Neuron (in vitro differentiated cells): Measurements from ENCODE around the gene SGCD.

ENCODE experiments used
- H2AFZ ChIP-seq: one replicate; pipeline ENCODE4 v1.6.1; 2013; ENCODE audit warnings: low read depth, mild to moderate bottlenecking, inconsistent platforms, low read length, moderate library complexity
- H3K27me3 ChIP-seq: one replicate; pipeline ENCODE4 v1.6.1; 2013; ENCODE audit warnings: low read length; ENCODE audit not compliant: insufficient read depth
- H3K36me3 ChIP-seq: one replicate; pipeline ENCODE4 v1.6.1; 2013; ENCODE audit warnings: low read length; ENCODE audit not compliant: insufficient read depth
- H3K4me1 ChIP-seq: one replicate; pipeline ENCODE4 v1.6.1; 2013; ENCODE audit warnings: low read length; ENCODE audit not compliant: insufficient read depth
- H3K4me3 ChIP-seq: 2 replicates; pipeline ENCODE4 v1.5.1; 2013; ENCODE audit warnings: mild to moderate bottlenecking, low read length, moderate library complexity
- H3K9me3 ChIP-seq: one replicate; pipeline ENCODE4 v1.6.1; 2013; ENCODE audit warnings: low read length

The SGCD gene

DNA sequence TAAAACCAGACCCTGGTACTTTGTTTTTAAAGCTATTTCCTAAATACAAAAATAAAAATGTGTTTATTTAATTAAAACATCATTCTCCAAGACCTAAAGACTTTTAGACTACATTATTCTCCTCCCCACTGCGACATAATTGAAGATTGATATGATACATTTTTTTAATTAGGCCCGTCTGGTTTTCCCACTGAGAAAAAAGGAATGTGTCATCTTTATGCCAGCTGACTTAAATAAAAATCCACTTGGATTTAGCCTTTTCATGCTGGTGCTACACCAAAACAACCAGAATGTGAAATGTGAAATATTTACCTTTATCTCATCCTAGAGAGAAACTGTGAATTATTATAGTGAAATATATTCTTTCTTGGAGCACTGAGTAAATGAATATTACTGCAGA is 367.6 kb downstream of the SGCD start:
- no peak overlapping the region for H3K4me3 ChIP-seq
- H3K27me3 ChIP-seq: no peaks in the 10 kb centered on the region
- H2AFZ ChIP-seq: no peak overlapping the region
- H3K4me1 ChIP-seq: peaks cover 2% of the 10 kb centered on the region
- no peaks in the 10 kb centered on the region for H3K9me3 ChIP-seq
- H3K36me3 ChIP-seq: no peaks in the 10 kb centered on the region

DNA sequence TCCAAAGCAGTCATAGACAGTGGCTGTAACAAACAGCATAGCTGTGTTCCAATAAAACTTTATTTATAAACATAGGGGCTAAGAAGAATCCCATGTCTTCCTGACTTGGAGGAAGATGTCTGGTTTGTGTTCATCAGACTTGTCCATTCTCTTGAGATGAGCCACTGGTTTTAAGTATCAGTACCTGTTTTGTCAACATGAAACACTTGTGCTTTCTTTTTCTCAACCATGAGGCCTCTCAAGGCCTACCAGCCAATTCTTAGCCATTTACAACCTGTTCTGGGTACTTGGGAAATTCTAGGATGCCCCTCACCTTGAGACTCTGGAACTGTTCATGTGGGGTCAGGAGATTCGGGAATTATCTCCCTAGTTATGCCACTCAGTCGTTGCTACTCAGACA is 368.8 kb downstream of the SGCD start:
- Histone ChIP-seq H3K27me3 (no peaks in the 10 kb centered on the region), H3K4me1 (peaks cover 2% of the 10 kb centered on the region), H2AFZ (no peak overlapping the region), H3K4me3 (no peak overlapping the region), H3K36me3 (no peaks in the 10 kb centered on the region), H3K9me3 (no peaks in the 10 kb centered on the region)

DNA sequence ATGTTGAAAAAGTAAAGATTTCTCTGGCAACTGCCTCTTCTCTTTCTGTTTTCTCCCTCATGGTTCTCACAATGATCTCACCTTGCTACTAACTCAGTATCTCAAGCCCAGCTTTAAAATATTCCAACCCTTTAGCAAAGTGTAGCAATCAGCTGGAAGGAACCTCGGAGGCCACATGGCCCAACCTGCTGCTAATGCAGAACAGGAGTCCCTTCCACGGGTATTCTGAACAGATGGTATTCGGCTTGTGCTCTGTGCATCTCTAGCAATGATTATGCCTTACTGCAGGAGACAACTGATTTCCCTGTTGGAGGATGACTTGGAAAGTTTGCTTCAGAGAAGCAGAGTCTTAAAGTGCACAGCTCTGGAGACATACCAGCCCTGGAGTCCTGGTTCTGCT is 371.4 kb downstream of the SGCD start:
- H3K9me3 ChIP-seq: no peaks in the 10 kb centered on the region
- no peaks in the 10 kb centered on the region for H3K27me3 ChIP-seq
- H3K36me3 ChIP-seq: no peaks in the 10 kb centered on the region

DNA sequence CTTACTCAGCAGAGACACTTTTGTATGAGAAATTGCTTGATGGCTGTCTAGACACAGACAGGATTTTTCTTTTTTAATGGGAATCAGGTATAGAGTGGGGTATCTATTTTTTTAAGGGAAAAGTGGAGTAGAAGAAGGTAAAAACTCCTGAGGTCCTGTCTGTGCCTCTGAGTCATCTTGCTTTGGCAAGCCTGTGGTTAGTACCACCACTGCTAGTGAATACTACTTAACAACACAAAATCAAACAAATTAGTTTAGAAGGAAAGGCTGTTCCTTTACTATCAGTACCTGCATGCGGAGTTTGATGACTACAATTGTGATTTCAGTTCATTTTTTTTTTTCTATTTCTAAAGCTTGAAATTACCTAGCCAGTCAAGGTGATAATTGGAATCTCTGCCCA is 372.2 kb downstream of the SGCD start:
- no peak overlapping the region for H2AFZ ChIP-seq

More for the DNA sequence above, 371.4 kb downstream of the SGCD start:
- Histone ChIP-seq H3K4me1 (peaks cover 2% of the 10 kb centered on the region), H3K4me3 (no peak overlapping the region), H2AFZ (no peak overlapping the region)

DNA sequence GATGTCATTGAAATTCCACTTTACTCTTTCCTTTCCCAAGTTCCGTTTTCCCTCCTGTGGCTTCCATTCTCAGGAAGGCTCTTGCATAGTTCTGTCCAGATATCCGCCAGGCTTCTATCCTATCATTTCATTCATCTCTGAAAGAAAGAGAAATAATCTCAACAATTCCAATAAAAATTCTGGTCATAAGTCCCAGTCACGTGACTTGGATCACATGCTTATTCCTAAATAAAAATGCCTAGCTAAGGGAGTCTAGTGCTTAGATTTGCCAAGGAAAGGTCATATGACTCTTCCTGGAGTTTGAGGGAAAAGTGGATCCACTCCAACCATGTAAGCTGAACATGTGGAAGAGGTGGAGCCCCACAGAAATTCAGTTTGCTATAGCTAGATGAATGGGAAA is 377.2 kb downstream of the SGCD start:
- H3K36me3 ChIP-seq: no peaks in the 10 kb centered on the region
- no peaks in the 10 kb centered on the region for H3K4me1 ChIP-seq
- no peak overlapping the region for H3K4me3 ChIP-seq
- no peaks in the 10 kb centered on the region for H3K27me3 ChIP-seq
- H2AFZ ChIP-seq: no peak overlapping the region
- no peaks in the 10 kb centered on the region for H3K9me3 ChIP-seq

More for the DNA sequence above, 372.2 kb downstream of the SGCD start:
- H3K9me3 ChIP-seq: no peaks in the 10 kb centered on the region
- H3K4me3 ChIP-seq: no peak overlapping the region
- no peaks in the 10 kb centered on the region for H3K36me3 ChIP-seq
- H3K27me3 ChIP-seq: no peaks in the 10 kb centered on the region
- H3K4me1 ChIP-seq: peaks cover under 1% of the 10 kb centered on the region

DNA sequence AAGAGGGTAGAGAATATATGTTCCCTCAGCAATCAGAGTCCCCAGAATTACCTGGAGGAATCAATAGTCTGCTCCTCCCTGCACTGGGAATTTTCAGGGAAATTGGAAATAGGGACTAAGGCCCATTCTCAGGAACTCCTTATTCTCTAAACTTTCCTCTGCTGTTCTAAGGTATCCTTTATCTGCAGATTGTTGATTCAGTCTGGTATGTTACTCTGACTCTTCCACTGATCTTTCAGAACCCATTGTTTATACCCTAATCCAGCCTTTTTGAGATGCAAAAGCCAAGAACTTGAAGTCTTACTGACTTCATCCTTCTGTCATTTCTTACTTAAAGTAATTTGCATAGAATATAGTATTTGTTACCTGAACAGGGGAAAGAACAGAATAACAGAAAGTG is 379.7 kb downstream of the SGCD start:
- Histone ChIP-seq H3K4me3 (no peak overlapping the region), H3K9me3 (no peaks in the 10 kb centered on the region), H2AFZ (no peak overlapping the region), H3K27me3 (no peaks in the 10 kb centered on the region), H3K4me1 (no peaks in the 10 kb centered on the region), H3K36me3 (no peaks in the 10 kb centered on the region)

DNA sequence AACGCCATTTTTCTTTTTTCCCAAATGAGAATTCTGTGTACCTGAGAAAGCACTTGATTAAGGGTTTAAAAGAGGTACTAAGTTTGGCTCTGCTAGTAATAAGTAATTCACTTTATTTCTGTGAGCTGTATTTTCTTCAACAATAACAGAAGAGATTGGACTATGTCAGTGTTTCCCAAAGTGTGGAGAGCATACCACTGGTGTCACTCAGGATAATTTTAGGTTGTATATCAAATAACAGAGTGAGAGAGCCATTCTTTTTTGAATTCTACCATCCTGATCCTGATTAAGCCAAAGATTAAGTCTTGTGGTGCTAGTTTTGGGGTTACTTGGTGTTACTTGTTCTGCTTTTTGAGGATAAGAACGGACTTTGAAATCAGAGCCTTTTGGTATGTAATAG is 380.8 kb downstream of the SGCD start:
- Histone ChIP-seq H3K27me3 (no peaks in the 10 kb centered on the region), H3K9me3 (no peaks in the 10 kb centered on the region), H3K4me3 (no peak overlapping the region), H3K36me3 (no peaks in the 10 kb centered on the region), H2AFZ (no peak overlapping the region), H3K4me1 (no peaks in the 10 kb centered on the region)

DNA sequence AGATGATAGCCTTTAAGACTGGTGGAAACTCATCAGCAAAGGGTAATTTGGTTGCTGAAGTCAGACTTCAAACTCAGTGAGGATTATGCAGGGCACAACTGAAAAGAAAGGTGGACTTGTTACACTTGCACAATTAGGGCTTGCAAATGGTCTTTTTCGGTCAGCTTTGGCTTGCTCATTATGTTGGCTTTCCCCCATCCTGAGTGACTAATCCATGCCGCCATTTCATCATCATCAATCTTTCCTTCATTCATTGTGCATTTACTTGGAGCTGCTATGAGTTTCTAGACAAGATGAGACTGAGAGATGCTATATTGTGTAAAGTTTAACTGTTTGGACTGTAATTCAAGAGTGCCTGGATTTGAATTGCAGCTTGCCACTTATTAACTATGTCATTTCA is 388.3 kb downstream of the SGCD start:
- Histone ChIP-seq H3K4me3 (no peak overlapping the region), H3K27me3 (no peaks in the 10 kb centered on the region), H3K4me1 (no peaks in the 10 kb centered on the region), H3K36me3 (no peaks in the 10 kb centered on the region), H3K9me3 (no peaks in the 10 kb centered on the region), H2AFZ (no peak overlapping the region)

DNA sequence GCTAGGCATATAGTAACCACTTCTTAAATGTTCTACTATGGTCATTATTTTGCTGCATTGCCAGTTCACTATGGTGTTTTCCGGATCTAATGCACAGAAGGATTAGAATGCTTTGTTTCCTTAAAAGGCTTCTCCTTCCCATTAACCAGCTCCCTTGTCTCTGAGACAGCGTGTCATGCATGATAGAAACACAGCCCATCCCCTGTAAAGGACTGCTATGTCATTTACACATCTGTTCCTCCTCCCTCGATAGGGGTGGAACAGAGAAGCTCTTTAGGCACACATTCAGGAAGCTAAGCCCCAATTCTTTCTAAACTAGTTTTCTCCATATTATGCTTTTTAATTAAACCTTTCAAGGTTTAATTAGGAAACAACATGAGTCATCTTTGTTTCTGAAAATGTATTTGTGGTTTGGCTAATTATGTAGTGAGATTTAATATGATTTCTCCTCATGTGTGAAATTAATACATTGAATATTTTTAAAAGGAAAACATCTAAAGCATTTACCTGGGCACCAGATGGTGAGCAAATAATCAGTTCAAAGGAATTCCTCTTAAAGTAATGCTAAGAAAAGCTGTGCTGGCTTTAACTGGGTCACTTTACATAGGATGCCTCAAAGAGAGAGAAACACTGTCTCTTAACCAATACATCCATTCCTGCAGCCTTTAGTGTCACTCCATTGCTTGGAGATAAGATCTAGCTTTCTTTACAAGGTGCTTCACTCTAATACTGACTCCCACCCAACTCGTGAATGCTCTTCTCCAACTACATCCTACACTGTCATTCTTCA is 389.8 kb downstream of the SGCD start:
- H3K36me3 ChIP-seq: no peaks in the 10 kb centered on the region
- no peaks in the 10 kb centered on the region for H3K27me3 ChIP-seq
- no peak overlapping the region for H2AFZ ChIP-seq
- H3K4me1 ChIP-seq: no peaks in the 10 kb centered on the region
- H3K4me3 ChIP-seq: no peak overlapping the region
- H3K9me3 ChIP-seq: no peaks in the 10 kb centered on the region

DNA sequence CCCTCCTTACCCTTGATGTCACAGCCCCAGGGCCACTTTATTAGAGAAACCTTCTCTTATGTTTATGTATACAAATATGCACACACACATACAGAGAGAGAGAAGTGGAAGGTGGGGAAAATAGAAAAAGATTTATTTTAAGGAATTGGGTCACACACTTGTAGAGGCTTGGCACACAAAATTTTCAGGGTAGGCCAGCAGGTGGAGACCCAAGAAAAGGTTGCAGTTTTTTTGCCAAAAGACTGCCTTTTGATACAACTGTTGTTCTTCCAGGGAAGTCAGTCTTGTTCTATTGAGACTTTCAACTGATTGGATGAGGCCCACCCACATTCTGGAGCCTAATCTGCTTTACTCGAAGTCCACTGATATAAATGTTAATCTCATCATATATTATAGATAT is 392.0 kb downstream of the SGCD start:
- H3K4me3 ChIP-seq: no peak overlapping the region
- no peaks in the 10 kb centered on the region for H3K27me3 ChIP-seq
- H3K4me1 ChIP-seq: no peaks in the 10 kb centered on the region
- no peaks in the 10 kb centered on the region for H3K9me3 ChIP-seq
- no peak overlapping the region for H2AFZ ChIP-seq
- no peaks in the 10 kb centered on the region for H3K36me3 ChIP-seq

DNA sequence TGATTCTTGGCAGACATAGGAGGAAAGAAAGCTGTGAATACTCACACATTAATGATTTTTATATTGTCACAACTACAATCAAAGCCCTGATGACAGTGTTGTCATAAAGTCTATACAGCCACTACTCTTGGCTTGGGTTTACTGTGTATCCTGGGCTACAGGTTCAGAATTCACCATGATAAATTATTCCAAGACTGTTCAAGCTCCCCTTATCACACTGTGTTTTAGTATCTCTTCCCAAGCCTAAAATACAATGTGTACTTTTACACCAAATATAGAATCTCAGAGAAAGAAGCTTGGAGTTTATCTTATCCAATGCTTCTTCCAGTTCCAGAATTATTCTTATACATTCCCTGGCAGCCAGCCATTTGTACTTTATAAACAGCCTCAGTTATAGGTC is 395.4 kb downstream of the SGCD start:
- Histone ChIP-seq H3K4me1 (no peaks in the 10 kb centered on the region), H3K36me3 (no peaks in the 10 kb centered on the region), H3K4me3 (no peak overlapping the region), H3K27me3 (no peaks in the 10 kb centered on the region), H2AFZ (no peak overlapping the region), H3K9me3 (no peaks in the 10 kb centered on the region)

DNA sequence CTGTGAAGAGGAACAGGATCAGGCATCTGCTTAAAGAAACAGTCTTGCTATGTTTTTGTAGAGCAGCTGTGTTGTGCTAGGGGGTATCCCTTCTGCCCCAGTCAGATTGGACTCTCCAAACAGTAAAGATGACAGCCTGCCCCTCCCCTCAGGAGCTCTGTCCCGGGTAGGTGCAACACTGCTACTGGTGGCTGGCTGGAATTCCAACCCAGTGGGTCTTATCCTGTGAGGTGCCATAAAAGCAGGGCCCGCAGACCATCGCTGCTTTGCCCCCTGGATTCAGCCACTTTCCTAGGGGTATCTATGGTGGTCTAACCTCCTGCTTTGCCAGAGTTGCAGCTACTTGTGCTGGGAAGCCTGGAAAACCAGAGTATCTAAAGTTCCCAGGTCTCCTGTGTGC is 408.5 kb downstream of the SGCD start:
- Histone ChIP-seq H2AFZ (no peak overlapping the region), H3K4me1 (no peaks in the 10 kb centered on the region), H3K4me3 (no peak overlapping the region), H3K27me3 (no peaks in the 10 kb centered on the region), H3K9me3 (no peaks in the 10 kb centered on the region), H3K36me3 (no peaks in the 10 kb centered on the region)

DNA sequence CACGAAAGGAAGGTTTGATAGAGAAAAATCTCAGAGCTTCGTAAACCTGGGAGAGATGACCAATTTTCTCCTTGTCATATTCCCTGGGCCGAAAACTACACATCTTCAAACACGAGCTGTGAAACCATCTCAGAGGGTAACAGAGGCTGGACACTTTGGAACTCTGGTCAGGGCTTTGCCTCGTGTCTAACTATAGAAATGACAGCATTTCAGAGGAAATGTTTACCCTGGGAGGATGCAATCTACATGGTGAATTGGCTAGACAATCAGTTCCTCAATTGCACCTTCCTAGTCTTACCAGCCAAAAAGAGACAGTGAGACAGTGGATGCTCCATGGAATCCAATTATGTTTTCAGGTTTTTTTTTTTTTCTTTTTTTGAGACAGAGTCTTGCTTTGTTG is 414.6 kb downstream of the SGCD start:
- no peak overlapping the region for H3K4me3 ChIP-seq
- H2AFZ ChIP-seq: no peak overlapping the region
- no peaks in the 10 kb centered on the region for H3K27me3 ChIP-seq
- no peaks in the 10 kb centered on the region for H3K9me3 ChIP-seq
- H3K36me3 ChIP-seq: no peaks in the 10 kb centered on the region
- no peaks in the 10 kb centered on the region for H3K4me1 ChIP-seq

DNA sequence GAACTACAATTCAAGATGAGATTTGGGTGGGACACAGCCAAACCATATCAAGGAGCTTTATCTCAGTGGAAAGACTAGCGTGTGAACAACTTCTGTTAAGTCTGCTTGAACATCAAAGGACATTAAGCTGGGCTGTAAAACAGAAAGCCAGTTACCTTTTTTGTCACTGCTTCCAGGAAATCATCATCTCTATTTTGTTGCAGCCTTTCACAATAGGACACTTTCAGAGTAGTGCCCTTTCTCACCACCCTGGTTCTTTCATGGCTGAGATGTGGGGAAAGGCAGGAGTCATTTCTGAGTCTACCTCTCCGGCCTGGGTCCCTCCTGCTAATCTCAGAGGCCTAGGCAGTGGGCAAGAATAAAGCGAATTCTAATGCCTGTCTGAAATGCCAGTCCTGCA is 426.9 kb downstream of the SGCD start:
- no peaks in the 10 kb centered on the region for H3K36me3 ChIP-seq
- H3K4me3 ChIP-seq: no peak overlapping the region
- H3K4me1 ChIP-seq: no peaks in the 10 kb centered on the region
- H3K9me3 ChIP-seq: no peaks in the 10 kb centered on the region
- H3K27me3 ChIP-seq: no peaks in the 10 kb centered on the region
- no peak overlapping the region for H2AFZ ChIP-seq
